ENCODE data around the gene CCDC149.

- TF ChIP-seq CTCF (IDR thresholded peaks at IDR 0.05; ENCODE audit: extremely low read depth in 1 of 2, insufficient read depth in 1 of 2, low read depth in 1 of 2, low read length in 2 of 2) (no peak), JUN (IDR thresholded peaks at IDR 0.05; ENCODE audit: borderline replicate concordance, insufficient read depth, insufficient read length, low read depth) (no peak), POLR2A (IDR thresholded peaks at IDR 0.05; ENCODE audit: low read depth, low read length) (no peak), EZH2 (IDR thresholded peaks at IDR 0.05; ENCODE audit: borderline replicate concordance, low read depth, low read length, severe bottlenecking) (no peak)
These were observed 142.7 kb downstream of the CCDC149 start for GRCh38 chr4:24770032-24770584.

All from endothelial cell of umbilical vein (primary cell).